HG03442 (cell line): ENCODE results near the gene RTN4RL1.
"Not testable (repeated sequence)": the region's sequence is repeated elsewhere in the genome, so short reads cannot be mapped to it uniquely, and the experiment has no call there.

Source experiments
- ATAC-seq: cut with Tn5 transposase; IDR thresholded peaks from one replicate; pipeline ENCODE4 v1.9.1; 2021; ENCODE audit warnings: mild to moderate bottlenecking, moderate library complexity; ENCODE audit not compliant: unreplicated experiment

RTN4RL1 gene

DNA sequence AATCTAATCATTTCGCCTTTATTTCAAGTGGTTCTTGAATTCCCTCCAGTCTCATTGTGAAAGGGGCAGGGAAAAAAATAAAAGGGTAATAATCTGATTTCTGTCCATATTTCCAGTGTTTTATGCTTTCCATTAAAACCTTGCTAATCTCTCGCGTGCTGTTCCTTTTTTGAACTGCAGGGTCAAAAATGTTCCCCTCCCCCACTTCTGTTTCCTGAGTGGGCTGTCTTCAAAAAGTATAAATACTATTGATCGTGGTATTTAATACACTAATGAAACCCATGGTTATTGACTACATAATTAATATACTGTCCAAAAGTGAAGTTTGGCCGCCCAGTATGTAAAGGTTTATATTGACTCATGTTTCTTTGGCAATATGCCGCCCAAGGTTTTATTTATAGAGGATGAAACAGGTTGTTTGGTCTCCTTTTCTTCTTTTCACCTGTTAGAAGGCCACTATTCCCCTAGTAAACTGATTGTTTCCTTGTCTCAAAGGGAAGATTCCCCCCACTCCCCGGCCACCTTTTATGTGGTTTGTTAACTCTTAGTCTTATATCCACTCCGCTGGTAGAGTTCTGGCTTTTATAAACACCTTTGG, 125.6 kb downstream of the RTN4RL1 start:
- no peak for ATAC-seq

DNA sequence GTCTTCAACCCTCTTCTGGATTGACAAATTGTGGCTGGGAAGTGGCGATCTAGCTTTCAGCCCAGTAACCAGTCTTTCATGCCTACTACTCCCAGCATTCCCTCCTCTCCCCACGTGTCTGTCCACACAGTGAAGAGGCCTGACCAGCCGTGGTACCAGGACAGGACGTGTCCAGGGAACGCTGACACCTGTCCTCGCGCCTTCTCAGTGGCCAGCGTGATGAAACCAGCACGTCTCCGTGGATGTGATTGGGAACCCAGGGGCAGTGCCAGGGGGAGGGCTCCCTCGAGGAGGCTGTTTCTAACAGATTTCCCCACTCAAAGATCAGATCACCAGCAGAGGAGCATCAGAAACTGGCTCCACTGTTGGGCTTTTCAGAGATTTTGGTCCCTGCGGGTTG, 126.3 kb downstream of the RTN4RL1 start:
- no peak for ATAC-seq

DNA sequence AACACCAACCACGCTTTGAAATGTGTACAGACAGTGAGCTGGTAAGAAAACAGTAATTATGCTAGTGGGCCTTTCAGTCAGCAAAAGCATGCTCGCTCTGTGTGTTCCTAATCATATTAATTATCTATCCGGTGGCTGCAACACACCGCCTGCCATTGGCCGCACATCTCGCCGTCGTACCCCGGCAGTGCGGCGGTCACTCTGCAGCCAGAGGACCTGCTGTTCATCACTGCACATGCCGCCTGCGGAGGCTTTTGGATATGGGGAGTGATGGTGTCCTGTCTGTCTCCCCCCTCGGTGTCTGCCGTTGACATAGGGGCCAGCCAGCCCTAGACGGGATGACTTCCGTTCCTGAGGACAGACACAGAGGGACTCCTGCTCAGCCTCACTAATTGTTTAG, 126.8 kb downstream of the RTN4RL1 start:
- ATAC-seq = no peak

DNA sequence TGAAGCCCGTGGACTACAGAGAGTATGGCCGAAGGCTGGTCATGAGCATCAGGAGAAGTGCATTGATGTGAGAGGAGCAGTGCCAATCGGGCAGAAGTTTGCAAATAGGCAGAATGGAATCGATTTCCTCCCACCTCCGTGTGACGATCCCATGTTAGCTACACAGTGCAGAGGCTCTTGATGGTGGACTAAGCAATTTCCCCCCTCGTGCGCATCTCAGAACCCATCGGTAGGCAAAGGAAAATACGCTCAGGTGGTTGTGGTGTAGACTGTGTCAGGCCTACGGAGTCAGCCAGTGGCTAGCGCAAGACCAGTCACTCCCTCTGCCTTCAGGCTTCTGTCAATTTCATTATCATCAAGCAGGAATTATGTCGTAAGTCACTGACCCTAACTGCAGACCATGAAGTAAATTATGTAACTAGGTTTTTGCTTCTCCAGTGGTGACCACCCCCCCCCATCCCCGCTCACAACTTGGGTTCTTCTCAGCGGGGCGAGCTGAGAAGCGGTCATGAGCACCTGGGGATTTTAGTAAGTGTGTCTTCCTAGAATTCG, 128.0 kb downstream of the RTN4RL1 start:
- no peak for ATAC-seq

DNA sequence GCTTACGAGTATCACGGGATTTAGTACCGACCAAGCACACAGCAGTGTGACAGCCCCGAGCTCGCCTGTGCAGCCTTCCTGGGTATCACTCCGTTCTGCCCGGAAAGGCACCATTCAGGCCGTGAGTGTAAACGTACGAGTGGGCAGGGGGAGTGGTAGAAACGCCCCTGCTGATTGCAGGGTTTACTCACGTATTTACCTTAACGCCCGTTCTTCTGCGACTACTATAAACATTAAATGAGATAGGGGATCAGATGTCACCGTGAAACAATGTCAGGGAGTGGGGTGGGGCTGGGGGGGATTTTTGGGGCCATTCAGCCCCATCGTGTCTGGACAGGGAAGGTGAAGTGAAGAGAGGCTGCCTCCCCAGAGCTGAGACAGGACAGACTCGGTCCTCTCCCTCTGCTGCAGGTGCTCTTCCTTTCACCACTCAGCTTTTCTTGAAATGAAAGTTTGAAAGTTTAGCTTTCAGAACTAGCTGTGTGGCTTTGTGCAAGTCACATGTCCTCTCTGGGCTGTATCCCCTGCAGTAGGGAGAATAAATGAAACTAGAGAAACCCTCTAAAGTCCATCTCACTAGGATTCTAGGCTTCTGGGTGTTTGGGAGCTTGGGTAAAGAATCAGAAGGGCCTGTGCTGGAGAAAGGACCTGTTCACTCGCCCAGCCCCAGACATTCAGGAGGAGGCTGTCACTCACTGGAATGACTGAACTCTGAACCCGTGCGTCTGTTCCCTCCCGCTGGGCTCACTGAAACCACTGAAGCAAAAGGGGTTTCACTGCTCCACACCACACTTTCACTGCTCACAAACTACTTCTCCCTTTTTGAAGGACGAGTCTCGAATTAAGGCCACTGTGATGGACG, 128.7 kb downstream of the RTN4RL1 start:
- ATAC-seq = no peak

DNA sequence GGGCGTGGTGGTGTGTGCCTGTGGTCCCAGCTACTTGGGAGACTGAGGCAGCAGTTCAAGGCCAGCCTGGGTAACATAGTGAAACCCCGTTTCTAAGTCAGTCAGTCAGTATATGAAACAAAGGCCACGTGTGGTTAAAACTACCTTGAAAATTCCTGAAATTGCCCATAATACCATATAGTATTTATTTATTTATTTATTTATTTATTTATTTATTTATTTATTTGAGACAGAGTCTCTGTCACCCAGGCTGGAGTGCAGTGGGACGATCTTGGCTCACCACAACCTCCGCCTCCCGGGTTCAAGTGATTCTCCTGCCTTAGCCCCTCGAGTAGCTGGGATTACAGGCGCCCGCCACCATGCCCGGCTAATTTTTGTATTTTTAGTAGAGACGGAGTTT, 129.7 kb downstream of the RTN4RL1 start:
- ATAC-seq = not testable (repeated sequence)

DNA sequence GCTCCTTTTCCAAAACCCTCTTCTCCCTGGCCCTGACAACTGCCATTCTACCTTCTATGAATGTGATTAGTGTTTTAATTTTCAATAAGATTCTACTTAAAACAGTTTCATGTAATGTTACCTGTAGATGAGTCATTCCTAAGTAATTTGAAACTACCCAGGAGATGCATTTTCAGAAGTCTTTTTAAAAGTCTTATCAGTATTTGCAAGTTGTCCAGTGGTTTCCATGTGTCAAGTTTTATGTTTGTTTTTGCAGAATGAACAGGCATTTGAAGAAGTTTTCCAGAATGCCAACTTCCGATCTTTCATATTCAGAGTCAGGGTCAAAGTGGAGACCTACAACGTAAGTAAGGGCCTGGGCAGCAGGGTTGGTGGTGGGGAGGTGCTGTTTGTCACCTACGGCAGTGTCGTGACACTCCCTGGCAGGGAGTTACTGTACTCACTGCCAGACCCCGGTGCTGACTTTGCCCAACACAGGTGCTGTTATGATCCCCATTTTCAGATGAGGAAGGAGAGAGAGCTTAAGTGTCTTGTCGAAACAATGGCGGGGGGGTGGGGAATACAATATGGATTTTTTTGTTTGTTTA, 130.3 kb downstream of the RTN4RL1 start:
- ATAC-seq = no peak

DNA sequence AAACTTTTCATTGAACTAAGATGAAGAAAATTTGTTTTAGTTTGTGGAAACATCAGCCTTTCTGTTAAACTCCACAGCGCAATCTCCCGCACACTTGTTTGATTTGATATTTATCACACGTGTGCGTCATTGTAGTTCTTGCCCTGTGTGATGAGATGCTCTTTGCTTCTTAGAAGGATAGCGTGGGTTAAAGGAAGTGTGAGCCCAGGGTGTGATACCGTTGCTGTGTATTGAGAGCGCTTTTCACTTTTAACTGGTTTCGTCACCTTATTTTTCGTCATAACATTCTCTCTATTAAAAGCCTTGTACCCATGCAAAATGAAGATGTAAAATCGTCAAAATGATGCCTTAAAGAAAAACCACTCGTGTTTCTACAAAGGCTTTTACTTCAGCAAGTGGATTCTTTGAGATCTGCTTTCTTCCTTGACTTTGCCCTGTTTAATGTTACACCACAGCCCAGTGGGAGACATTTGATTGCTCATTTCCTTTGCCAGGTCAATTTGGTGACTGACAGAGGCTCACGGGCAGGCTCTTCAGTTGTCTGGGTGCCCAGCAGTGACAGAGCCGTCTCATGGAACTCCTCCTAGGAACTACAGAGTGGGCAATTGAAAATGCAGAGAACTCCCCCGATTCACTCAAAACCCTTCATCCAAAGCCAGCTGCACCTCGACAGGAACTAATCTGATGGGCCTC, 134.2 kb downstream of the RTN4RL1 start:
- ATAC-seq = no peak

DNA sequence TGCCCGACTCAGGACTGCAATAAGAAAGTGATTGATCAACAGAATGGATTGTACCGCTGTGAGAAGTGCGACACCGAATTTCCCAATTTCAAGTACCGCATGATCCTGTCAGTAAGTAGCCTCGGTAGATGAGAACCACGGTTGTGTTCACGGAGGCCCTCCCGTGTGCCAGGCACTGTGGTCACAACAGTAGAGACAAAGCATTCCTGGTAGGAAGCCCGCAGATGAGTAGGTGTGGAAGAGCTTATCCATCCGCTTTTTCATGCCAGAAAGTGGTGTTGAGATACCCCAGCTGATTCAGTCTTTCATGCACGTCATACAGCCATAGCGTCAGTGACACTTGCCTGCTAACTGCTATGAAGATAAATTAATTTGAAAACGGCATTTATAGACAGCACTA, 136.4 kb downstream of the RTN4RL1 start:
- ATAC-seq = no peak
